ENCODE results near the gene LEMD1. TPM values are rescaled to one million over a fixed set of nuclear protein-coding genes. Genes with fewer than 3 reads are reported as not detected.

Gene LEMD1
- total RNA-seq, 1 experiment from 2014 or later, result not detected

DNA sequence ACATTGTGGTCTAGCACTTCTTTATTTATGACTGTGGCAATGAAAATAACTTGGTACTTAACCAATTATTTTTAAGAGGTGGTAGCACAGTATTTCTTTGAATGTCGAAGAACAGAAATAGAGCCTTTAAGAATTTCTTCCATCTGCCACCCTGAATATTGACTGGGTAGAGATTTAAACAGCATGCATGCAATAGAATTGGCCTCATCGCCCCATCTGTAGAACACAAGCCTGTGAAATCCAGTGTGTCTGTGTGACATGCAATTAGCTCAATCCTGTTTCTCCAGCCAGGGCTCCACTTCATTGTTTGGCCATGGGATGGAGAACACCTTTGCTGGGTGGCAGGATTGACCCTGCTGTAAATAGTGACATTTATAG lies 48.1 kb downstream of the LEMD1 start:
- no peak for ATAC-seq
- Histone ChIP-seq H3K4me2 (ENCODE audit: low read length) (peak overlapping the region; percentile 81), H3K4me3 (ENCODE audit: low read length) (peak overlapping the region; percentile 54; the same call in 1 of the 2 replicates), H3K9ac (ENCODE audit: low read length) (no peak overlapping the region), H3K27me3 (ENCODE audit: low read length) (no peaks in the 10 kb centered on the region), H3K27ac (ENCODE audit: low read length) (peak overlapping the region; percentile 85), H3K9me2 (replicated peaks; ENCODE audit: low read length) (no peaks in the 10 kb centered on the region), H4K20me1 (ENCODE audit: low read length) (no peaks in the 10 kb centered on the region), H2AFZ (ENCODE audit: low read length) (peak overlapping the region; percentile 53; the same call in 1 of the 2 replicates), H3K79me2 (ENCODE audit: low read length) (no peaks in the 10 kb centered on the region), H3K9me3 (ENCODE audit: low read length) (no peaks in the 10 kb centered on the region), H3K4me1 (ENCODE audit: insufficient read depth, low read length) (peaks cover 40% of the 10 kb centered on the region), H3K36me3 (ENCODE audit: low read depth, low read length) (no peaks in the 10 kb centered on the region), H3F3A (ENCODE audit: low read length, unreplicated experiment) (peaks cover 5% of the 10 kb centered on the region)
- DNase-seq, result no peak
- ChIA-PET POLR2A (ENCODE audit: unreplicated experiment) (no interaction called here), CTCF (interaction anchor here (1.6 kb wide), 1 partner anchor 112 kb away, joined by 7 read pairs; no protein-coding TSS in a partner anchor)
- intact Hi-C loops (cut with micrococcal nuclease), result loop anchor here (1.0 kb wide), 1 partner anchor 19 kb away; no protein-coding TSS in a partner anchor
- no TSS peak for BruUV-seq (replicated peaks)
- TF ChIP-seq EZH2 (IDR thresholded peaks at IDR 0.05; ENCODE audit: low read length, unreplicated experiment) (no peak), EZH2phosphoT487 (IDR thresholded peaks at IDR 0.05; ENCODE audit: borderline replicate concordance, low read length) (no peak)
- TF ChIP-seq, protein P1, sequence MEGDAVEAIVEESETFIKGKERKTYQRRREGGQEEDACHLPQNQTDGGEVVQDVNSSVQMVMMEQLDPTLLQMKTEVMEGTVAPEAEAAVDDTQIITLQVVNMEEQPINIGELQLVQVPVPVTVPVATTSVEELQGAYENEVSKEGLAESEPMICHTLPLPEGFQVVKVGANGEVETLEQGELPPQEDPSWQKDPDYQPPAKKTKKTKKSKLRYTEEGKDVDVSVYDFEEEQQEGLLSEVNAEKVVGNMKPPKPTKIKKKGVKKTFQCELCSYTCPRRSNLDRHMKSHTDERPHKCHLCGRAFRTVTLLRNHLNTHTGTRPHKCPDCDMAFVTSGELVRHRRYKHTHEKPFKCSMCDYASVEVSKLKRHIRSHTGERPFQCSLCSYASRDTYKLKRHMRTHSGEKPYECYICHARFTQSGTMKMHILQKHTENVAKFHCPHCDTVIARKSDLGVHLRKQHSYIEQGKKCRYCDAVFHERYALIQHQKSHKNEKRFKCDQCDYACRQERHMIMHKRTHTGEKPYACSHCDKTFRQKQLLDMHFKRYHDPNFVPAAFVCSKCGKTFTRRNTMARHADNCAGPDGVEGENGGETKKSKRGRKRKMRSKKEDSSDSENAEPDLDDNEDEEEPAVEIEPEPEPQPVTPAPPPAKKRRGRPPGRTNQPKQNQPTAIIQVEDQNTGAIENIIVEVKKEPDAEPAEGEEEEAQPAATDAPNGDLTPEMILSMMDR (conservative IDR thresholded peaks at IDR 0.05; ENCODE audit: low read depth, low read length), result no peak

DNA sequence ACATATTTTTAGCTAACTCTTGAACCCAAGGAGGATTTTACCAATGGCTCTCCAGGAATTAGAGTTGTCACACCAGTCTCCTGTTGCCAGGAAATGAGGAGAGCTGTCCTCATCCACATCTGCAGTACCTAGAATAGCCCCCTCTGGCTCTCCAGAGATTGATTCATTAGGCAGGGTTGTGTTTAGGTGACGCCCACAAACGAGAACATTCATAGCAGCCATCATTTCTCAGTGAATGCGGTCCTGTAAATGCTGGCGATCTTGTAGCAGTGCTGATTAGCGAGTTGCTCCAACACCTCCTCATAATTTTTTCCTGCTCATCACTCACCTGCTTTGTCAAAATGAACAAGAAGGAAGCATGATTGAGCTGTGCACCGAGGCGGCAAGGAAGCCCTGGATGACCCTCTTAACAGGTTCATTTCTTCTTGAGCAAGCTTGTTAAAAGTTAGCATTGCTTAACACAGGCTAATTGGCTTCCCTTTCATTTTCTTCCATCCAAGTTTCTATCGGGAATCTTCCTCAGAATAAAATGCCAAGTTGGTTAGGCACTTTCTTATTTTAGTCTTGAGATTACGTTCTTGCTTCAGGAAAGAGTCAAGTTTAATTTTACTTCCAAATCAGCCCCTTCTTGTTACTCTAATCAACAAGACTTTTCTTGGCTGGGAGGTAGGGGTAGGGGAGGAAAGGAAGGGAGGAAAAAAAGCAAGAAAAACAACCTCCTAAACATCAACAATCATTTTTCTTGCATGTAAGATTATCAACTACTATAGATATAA lies 48.6 kb downstream of the LEMD1 start:
- Histone ChIP-seq H3K9ac (ENCODE audit: low read length) (no peak overlapping the region), H3K36me3 (ENCODE audit: low read depth, low read length) (no peaks in the 10 kb centered on the region), H3K4me2 (ENCODE audit: low read length) (peak overlapping the region; percentile 81; the same call in 1 of the 2 replicates), H3K4me1 (ENCODE audit: insufficient read depth, low read length) (peaks cover 40% of the 10 kb centered on the region), H4K20me1 (ENCODE audit: low read length) (no peaks in the 10 kb centered on the region), H3K9me3 (ENCODE audit: low read length) (no peaks in the 10 kb centered on the region), H3K27ac (ENCODE audit: low read length) (no peak overlapping the region), H3K4me3 (ENCODE audit: low read length) (no peak overlapping the region), H3F3A (ENCODE audit: low read length, unreplicated experiment) (peaks cover 5% of the 10 kb centered on the region), H2AFZ (ENCODE audit: low read length) (no peak overlapping the region), H3K27me3 (ENCODE audit: low read length) (no peaks in the 10 kb centered on the region), H3K79me2 (ENCODE audit: low read length) (no peaks in the 10 kb centered on the region), H3K9me2 (replicated peaks; ENCODE audit: low read length) (no peaks in the 10 kb centered on the region)
- no TSS peak for BruUV-seq (replicated peaks)
- TF ChIP-seq EZH2 (IDR thresholded peaks at IDR 0.05; ENCODE audit: low read length, unreplicated experiment), result no peak
- CTCF ChIA-PET, result no interaction called here
- no peak for ATAC-seq
- no peak for DNase-seq
- POLR2A ChIA-PET (ENCODE audit: unreplicated experiment), result no interaction called here
- intact Hi-C loops (cut with micrococcal nuclease), result no loop called here

DNA sequence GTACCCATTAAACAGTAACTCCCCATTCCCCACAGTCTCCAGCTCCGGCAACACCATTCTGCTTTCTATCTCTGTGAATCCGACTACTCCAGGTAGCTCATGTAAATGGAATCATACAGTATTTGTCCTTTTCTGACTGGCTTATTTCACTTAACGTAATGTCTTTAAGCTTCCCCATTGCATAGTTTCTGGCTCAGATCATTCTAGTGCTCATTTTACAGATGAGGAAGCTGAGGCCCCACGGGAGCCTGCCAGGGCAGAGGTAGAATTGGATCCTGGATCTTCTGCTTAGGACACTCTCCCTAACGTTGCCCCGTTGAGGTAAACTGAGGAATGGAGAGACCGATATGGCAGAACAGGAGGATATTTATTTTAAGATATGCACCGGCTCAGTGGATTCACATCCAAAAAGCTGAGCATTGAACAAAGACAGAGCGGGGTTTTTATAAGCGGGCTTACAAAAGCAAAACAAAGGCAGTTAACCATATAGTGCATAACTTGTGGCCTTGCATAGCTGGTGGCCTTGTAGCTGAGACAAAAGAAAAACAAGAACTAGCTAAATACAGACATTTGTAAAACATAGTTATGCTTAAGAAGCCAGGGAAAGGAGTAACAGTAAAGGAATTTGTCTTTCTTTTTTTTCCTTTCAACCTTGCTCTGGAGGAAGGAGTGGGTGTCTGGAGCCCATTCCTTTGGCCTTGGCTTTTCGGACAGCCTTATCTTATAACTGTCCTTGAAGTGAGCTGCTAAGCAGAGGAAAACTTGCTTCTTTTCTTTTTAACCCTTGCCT lies 49.8 kb downstream of the LEMD1 start:
- POLR2A ChIA-PET (ENCODE audit: unreplicated experiment), result no interaction called here
- Histone ChIP-seq H3F3A (ENCODE audit: low read length, unreplicated experiment) (peaks cover 5% of the 10 kb centered on the region), H3K4me1 (ENCODE audit: insufficient read depth, low read length) (peaks cover 38% of the 10 kb centered on the region), H3K27ac (ENCODE audit: low read length) (no peak overlapping the region), H3K36me3 (ENCODE audit: low read depth, low read length) (no peaks in the 10 kb centered on the region), H3K9ac (ENCODE audit: low read length) (no peak overlapping the region), H3K9me2 (replicated peaks; ENCODE audit: low read length) (no peaks in the 10 kb centered on the region), H3K4me2 (ENCODE audit: low read length) (no peak overlapping the region), H3K9me3 (ENCODE audit: low read length) (no peaks in the 10 kb centered on the region), H2AFZ (ENCODE audit: low read length) (no peak overlapping the region), H3K27me3 (ENCODE audit: low read length) (no peaks in the 10 kb centered on the region), H4K20me1 (ENCODE audit: low read length) (no peaks in the 10 kb centered on the region), H3K4me3 (ENCODE audit: low read length) (no peak overlapping the region), H3K79me2 (ENCODE audit: low read length) (no peaks in the 10 kb centered on the region)
- no peak for DNase-seq
- TF ChIP-seq, protein P1 (conservative IDR thresholded peaks at IDR 0.05; ENCODE audit: low read depth, low read length), result no peak
- intact Hi-C loops (cut with micrococcal nuclease), result no loop called here
- no TSS peak for BruUV-seq (replicated peaks)
- CTCF ChIA-PET, result no interaction called here
- no peak for ATAC-seq

Measured in PC-3 (cell line).